Astrocyte (in vitro differentiated cells and primary cell): Measurements from ENCODE around the gene PHYHD1. TPM values are rescaled to one million over a fixed set of nuclear protein-coding genes. Genes with fewer than 3 reads are reported as not detected.

Source experiments
- DNase-seq: peaks from one replicate; pipeline ENCODE4 v3.0.0-alpha.2; 2010; ENCODE audit warnings: low read depth
- FAIRE-seq: peaks from 2 replicates; lab custom pipeline; 2011; peaks lifted over from hg19 to GRCh38; lab: Jason Lieb, UNC
- H2AFZ ChIP-seq: 2 replicates; pipeline ENCODE4 v1.6.0; 2012; ENCODE audit warnings: low read depth, low read length, inconsistent platforms
- H3K27ac ChIP-seq: 2 replicates; pipeline ENCODE4 v1.5.1; 2011; ENCODE audit warnings: low read depth, low read length, inconsistent platforms
- H3K27me3 ChIP-seq: 2 replicates; pipeline ENCODE4 v1.6.0; 2011; ENCODE audit warnings: low read length, inconsistent platforms; ENCODE audit not compliant: insufficient read depth
- H3K36me3 ChIP-seq: 2 replicates; pipeline ENCODE4 v1.5.1; 2011; ENCODE audit warnings: low read length, inconsistent platforms; ENCODE audit not compliant: insufficient read depth
- H3K4me1 ChIP-seq: 2 replicates; pipeline ENCODE4 v1.5.1; 2011; ENCODE audit warnings: low read length, inconsistent platforms; ENCODE audit not compliant: insufficient read depth
- H3K4me2 ChIP-seq: 2 replicates; pipeline ENCODE4 v1.6.0; 2012; ENCODE audit warnings: low read length, inconsistent platforms
- H3K4me3 ChIP-seq: 2 replicates; pipeline ENCODE4 v1.5.1; 2011; ENCODE audit warnings: low read depth, mild to moderate bottlenecking, low read length, inconsistent platforms; ENCODE audit not compliant: insufficient read depth
- H3K79me2 ChIP-seq: 2 replicates; pipeline ENCODE4 v1.6.0; 2012; ENCODE audit warnings: mild to moderate bottlenecking, low read length, inconsistent platforms; ENCODE audit not compliant: insufficient read depth
- H3K9ac ChIP-seq: 2 replicates; pipeline ENCODE4 v1.6.0; 2012; ENCODE audit warnings: mild to moderate bottlenecking, low read length, inconsistent platforms
- H3K9me3 ChIP-seq: 2 replicates; pipeline ENCODE4 v1.5.1; 2012; ENCODE audit warnings: low read depth, mild to moderate bottlenecking, low read length, inconsistent platforms; ENCODE audit not compliant: insufficient read depth
- H4K20me1 ChIP-seq: 2 replicates; pipeline ENCODE4 v1.6.0; 2012; ENCODE audit warnings: low read length, inconsistent platforms; ENCODE audit not compliant: insufficient read depth
- H3K27ac Mint-ChIP-seq: one replicate; pipeline ENCODE4 v1.8.0; 2021; ENCODE audit warnings: mild to moderate bottlenecking, mixed read lengths; ENCODE audit not compliant: unreplicated experiment
- H3K27me3 Mint-ChIP-seq: one replicate; pipeline ENCODE4 v1.8.0; 2021; ENCODE audit warnings: low read depth, mixed read lengths; ENCODE audit not compliant: unreplicated experiment
- H3K36me3 Mint-ChIP-seq: one replicate; pipeline ENCODE4 v1.8.0; 2021; ENCODE audit warnings: low read depth, mixed read lengths; ENCODE audit not compliant: unreplicated experiment
- H3K4me1 Mint-ChIP-seq: one replicate; pipeline ENCODE4 v1.8.0; 2021; ENCODE audit warnings: low read depth, mixed read lengths; ENCODE audit not compliant: unreplicated experiment
- H3K4me3 Mint-ChIP-seq: one replicate; pipeline ENCODE4 v1.8.0; 2021; ENCODE audit warnings: mild to moderate bottlenecking, moderate library complexity, mixed read lengths; ENCODE audit not compliant: unreplicated experiment
- H3K9me3 Mint-ChIP-seq: one replicate; pipeline ENCODE4 v1.8.0; 2021; ENCODE audit warnings: mild to moderate bottlenecking, mixed read lengths; ENCODE audit not compliant: unreplicated experiment
- EZH2 ChIP-seq: IDR thresholded peaks from 2 replicates; pipeline ENCODE4 v1.6.1; 2012; ENCODE audit warnings: mild to moderate bottlenecking, low read length, inconsistent platforms; ENCODE audit not compliant: insufficient read depth
- total RNA-seq: library from RNA; stranded (reverse); gene quantifications from 2 replicates; pipeline ENCODE4 v1.2.1, GENCODE V29; 2021
- TF ChIP-seq, protein P1 (sequence below): IDR thresholded peaks from 2 replicates; pipeline ENCODE4 v1.5.1; 2011; ENCODE audit warnings: low read depth, mild to moderate bottlenecking, inconsistent platforms, low read length, moderate library complexity; ENCODE audit not compliant: insufficient read depth

PHYHD1 gene
- total RNA-seq, 1 donor from 2014 or later, result 6.1 TPM

DNA sequence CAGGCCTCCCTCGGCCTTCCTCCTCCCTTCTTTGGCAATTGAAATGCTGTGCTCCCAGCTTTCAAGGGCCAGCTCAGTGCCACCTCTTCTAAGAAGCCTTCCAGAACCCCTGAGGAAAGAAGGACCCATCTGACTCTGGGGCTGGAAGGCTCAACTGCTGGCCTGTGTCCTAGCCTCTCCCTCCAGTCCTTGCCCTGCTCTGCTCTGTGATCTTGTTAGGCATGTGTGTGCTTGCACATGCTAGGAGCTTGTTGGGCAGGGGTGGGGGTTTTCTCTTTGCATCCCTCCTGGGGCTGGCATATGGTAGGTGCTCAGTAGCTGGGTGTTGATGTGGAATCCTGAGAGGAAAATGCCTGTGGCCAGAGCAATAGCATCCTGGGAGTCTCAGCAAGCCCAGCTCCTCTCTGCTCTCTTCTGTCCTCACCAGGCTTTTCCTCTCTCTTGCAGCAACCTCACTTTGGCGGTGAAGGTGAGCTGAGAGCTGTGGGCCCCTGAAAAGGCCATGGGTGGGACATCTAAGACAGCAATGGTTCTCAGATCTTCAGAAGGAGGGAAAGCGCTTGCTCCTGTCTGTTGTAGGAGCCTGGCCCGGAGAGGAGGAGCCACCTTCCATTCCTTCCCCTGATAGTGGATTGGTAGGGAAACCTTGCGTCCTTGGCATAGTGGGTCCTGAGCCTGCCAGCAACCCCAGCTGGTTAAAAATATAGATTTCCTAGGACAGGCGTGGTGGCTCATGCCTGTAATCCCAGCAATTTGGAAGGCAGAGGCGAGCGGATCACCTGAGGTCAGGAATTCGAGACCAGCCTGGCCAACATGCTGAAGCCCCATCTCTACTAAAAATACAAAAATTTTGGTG lies 16.8 kb downstream of the PHYHD1 start:
- FAIRE-seq (no peak), DNase-seq (no peak)
- Mint-ChIP-seq H3K4me3 (no peak overlapping the region), H3K27ac (no peak overlapping the region), H3K4me1 (peaks cover 2% of the 10 kb centered on the region), H3K9me3 (no peaks in the 10 kb centered on the region), H3K27me3 (no peaks in the 10 kb centered on the region), H3K36me3 (peaks cover 2% of the 10 kb centered on the region)
- no peak overlapping the region for H3K4me2 ChIP-seq
- H3K79me2 ChIP-seq, result no peaks in the 10 kb centered on the region
- no peaks in the 10 kb centered on the region for H3K4me1 ChIP-seq
- TF ChIP-seq, protein P1, sequence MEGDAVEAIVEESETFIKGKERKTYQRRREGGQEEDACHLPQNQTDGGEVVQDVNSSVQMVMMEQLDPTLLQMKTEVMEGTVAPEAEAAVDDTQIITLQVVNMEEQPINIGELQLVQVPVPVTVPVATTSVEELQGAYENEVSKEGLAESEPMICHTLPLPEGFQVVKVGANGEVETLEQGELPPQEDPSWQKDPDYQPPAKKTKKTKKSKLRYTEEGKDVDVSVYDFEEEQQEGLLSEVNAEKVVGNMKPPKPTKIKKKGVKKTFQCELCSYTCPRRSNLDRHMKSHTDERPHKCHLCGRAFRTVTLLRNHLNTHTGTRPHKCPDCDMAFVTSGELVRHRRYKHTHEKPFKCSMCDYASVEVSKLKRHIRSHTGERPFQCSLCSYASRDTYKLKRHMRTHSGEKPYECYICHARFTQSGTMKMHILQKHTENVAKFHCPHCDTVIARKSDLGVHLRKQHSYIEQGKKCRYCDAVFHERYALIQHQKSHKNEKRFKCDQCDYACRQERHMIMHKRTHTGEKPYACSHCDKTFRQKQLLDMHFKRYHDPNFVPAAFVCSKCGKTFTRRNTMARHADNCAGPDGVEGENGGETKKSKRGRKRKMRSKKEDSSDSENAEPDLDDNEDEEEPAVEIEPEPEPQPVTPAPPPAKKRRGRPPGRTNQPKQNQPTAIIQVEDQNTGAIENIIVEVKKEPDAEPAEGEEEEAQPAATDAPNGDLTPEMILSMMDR, result no peak
- no peak for TF ChIP-seq EZH2
- H3K27me3 ChIP-seq, result no peaks in the 10 kb centered on the region
- no peak overlapping the region for H3K4me3 ChIP-seq
- no peaks in the 10 kb centered on the region for H3K36me3 ChIP-seq
- H3K9me3 ChIP-seq, result no peaks in the 10 kb centered on the region
- peak overlapping the region; percentile 17 for H2AFZ ChIP-seq
- H4K20me1 ChIP-seq, result no peaks in the 10 kb centered on the region
- no peak overlapping the region for H3K9ac ChIP-seq
- no peak overlapping the region for H3K27ac ChIP-seq

- no peaks in the 10 kb centered on the region for H3K27me3 ChIP-seq
- TF ChIP-seq, protein P1, result no peak
- no peak for TF ChIP-seq EZH2
- H3K27ac Mint-ChIP-seq, result no peak overlapping the region
- H3K79me2 ChIP-seq, result peaks cover 3% of the 10 kb centered on the region
- H3K4me1 Mint-ChIP-seq, result peaks cover 5% of the 10 kb centered on the region
- FAIRE-seq (no peak), DNase-seq (no peak)
- no peak overlapping the region for H3K4me2 ChIP-seq
- H3K36me3 ChIP-seq, result no peaks in the 10 kb centered on the region
- H3K4me1 ChIP-seq, result no peaks in the 10 kb centered on the region
- no peaks in the 10 kb centered on the region for H3K9me3 ChIP-seq
- H3K4me3 ChIP-seq, result no peak overlapping the region
- H4K20me1 ChIP-seq, result peaks cover 6% of the 10 kb centered on the region
- H3K36me3 Mint-ChIP-seq, result peaks cover 5% of the 10 kb centered on the region
- H3K27ac ChIP-seq, result no peak overlapping the region
- no peak overlapping the region for H2AFZ ChIP-seq
- H3K9ac ChIP-seq, result no peak overlapping the region
- no peaks in the 10 kb centered on the region for H3K9me3 Mint-ChIP-seq
- H3K4me3 Mint-ChIP-seq, result no peak overlapping the region
- H3K27me3 Mint-ChIP-seq, result no peaks in the 10 kb centered on the region
Observed at GRCh38 chr9:128940271-128940921, 19.6 kb downstream of the PHYHD1 start.
